Tongue (tissue), 2 donors: ENCODE measurements around the gene GPR15LG. TPM values are rescaled to one million over a fixed set of nuclear protein-coding genes. Genes with fewer than 3 reads are reported as not detected.
A peak's percentile ranks its signal among the peaks of the same experiment; 100 is the strongest.

ENCODE experiments used
- DNase-seq: peaks from one replicate; pipeline ENCODE4 v3.0.0-alpha.2; 2015
- total RNA-seq: library from RNA; depleted of rRNA; stranded (reverse); fragments of >200 nt; gene quantifications from one replicate; pipeline ENCODE4 v1.2.3, GENCODE V29; 2014

GPR15LG gene
- total RNA-seq, 1 donor from 2014 or later = not detected

GRCh38 chr10:84193846-84194423 lies 20.3 kb downstream of the GPR15LG start:
- DNase-seq = no peak

GRCh38 chr10:84194424-84195043 lies 20.9 kb downstream of the GPR15LG start, which contains the start of gene CDHR1:
CDHR1 (plus strand) TSS chr10:84194537; CDS start chr10:84194761, 224 bp downstream.
- peak; percentile 32 for DNase-seq

DNA sequence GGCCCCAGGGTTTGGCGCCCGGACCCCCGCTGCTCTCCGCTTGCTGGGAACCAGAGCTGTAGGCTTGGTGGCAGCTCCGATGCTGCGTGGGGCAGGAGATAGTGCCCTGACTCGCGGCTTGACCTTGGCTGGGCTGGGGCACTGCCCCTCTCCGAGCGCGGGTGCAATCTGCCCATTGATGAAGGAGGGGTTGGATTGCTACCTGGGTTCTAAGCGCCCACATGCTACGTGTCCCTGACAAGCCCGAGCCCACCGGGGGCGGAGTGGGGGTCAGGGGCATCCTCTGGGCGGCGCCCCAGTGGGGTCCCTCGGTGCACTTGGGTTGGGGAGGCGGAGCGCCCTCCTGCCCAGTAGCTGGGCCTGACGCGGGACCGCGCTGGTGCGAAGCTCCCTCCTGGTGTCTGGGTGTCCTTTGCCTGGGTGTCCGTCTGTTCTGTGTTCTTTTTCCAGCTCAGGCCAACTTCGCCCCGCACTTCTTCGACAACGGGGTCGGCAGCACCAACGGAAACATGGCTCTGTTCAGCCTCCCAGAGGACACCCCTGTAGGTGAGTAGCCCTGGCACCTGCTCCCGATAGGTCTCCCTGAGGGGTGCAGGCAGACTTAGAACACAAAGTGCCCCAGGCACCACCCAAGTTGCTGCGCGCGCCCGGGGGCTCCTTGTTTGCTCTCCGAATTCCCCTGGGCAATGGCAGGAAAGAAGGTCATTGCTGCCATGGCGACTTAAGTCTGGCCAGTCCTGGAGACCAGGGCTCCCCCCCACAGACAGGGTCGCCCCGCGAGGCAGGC lies 21.6 kb downstream of the GPR15LG start:
- no peak for DNase-seq

GRCh38 chr10:84196083-84196482 lies 22.5 kb downstream of the GPR15LG start:
- DNase-seq = no peak

- DNase-seq = peak; percentile 10
Measured at GRCh38 chr10:84196941-84197340, 23.3 kb downstream of the GPR15LG start.

- DNase-seq = no peak
Measured at GRCh38 chr10:84197643-84198042, 24.0 kb downstream of the GPR15LG start.

DNA sequence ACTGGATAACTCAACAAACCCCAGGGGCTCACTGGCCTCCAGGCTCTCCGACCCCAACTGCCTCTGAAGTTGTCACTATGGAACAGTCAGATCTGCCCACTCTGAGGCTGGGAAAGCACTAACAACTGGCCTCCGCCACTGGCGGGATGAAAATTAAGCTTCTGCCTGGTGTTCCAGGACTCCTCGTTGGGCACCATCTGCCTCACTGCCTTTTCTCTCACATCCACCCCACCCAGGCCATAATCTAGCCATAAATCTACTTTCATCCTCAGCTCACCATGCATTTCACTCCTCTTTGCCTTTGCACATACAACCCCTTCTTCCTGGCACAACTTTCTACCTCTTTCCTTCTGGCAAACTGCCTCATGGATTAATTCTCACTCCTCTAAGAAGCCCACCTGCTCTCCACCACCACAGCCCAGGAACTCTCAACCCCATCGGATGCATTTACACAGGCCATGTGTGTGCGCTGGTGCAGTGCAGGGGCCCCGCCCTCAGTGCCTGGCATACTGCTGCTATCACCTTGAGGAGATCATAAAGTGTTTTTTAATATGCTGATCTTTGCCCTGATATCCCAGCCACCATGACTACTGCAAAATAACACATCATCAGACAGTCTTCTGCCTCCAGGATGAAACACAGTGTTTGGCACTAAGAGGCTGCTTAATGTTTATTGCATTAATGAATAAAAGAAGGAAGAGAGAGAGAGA lies 24.8 kb downstream of the GPR15LG start:
- DNase-seq = no peak

DNA sequence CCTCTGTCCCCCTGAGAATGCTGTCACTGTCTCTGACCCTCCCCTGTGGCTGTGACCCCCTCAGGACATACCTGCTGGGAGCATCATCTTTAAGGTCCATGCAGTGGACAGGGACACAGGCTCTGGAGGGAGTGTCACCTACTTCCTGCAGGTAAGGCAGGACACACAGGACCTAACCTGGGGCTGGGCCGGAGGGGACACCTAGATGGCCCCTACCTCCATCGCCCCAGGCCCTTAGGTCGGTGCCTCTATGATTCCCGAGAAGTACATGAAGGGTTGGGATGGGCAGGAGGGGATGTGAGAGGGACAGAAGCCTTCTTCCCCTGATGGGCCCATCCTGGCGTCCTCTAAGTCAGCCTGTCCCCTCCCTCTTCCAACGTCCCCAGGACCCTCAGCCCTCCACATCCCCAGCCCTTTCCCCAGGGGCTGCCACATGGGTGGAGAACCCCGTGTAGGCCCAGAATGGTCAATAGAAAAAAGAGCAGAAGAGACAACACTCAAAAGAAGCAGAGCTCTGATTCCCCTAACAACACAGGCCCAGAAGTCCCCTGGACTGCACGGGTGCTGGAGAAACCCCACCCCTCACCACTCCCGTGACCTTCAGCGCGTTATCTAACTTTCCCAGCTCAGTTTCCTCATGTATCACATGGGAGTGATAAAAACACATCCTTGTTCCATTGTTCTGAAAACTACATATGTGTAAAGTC lies 27.1 kb downstream of the GPR15LG start:
- no peak for DNase-seq

DNA sequence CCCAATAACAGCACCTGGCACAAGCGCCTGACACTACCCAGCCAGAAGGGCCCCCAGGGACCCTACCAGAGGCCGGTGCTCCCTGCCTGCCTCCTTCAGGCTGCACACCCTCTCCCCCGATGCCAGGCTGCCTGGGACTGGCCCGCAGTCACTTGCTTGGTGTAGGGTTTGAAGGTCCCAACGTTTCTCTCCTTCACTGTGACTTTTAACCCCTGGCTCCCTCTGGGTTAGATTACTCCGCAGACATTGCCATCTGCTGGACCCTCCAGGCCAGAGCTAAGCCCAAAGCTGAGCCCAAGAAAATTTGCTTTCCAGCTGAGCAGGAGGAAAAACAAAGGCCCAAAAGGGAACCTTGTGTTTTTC lies 27.6 kb downstream of the GPR15LG start:
- no peak for DNase-seq

- DNase-seq = no peak
Measured at GRCh38 chr10:84201682-84202081, 28.1 kb downstream of the GPR15LG start.

GRCh38 chr10:84202349-84202748 lies 28.7 kb downstream of the GPR15LG start:
- DNase-seq = no peak

DNA sequence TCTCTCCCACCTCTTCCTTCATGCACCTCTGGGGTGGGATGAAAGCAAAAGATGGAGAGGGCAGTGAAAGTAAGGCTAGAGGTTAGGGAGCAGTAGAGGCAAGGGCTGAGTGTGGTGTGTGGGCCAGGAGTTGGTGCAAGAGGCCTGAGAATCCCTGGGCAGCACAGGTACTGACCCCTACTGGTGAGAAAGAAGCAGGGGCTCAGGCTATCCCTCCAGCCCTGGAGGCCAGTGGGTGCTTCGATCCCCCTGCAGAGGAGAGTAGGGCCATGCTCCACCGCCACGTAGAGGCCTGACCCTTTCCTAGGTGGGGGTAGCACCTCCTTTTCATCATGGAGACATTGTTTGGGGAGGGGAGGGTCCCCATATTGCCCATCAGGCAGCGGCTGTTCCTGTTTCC lies 30.5 kb downstream of the GPR15LG start:
- DNase-seq = no peak

DNA sequence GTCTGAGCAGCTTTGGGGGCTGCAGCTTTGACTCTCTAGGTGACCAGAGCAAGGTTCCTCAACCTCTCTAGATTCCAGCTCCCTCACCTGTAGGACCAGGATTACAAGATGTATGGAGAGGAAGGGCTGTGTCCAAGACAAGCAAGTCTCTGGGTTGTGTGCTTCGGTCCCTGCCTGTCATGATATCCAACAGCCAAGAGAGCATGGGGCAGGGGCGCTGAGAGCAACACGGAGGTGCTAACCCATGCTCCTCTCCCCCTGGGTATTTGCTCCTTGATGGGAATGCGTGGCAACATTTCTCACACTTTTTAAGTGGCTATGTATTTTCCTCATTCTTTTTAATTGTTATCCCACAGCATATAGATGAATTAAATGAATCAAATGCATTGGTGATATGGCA lies 31.0 kb downstream of the GPR15LG start:
- no peak for DNase-seq

DNA sequence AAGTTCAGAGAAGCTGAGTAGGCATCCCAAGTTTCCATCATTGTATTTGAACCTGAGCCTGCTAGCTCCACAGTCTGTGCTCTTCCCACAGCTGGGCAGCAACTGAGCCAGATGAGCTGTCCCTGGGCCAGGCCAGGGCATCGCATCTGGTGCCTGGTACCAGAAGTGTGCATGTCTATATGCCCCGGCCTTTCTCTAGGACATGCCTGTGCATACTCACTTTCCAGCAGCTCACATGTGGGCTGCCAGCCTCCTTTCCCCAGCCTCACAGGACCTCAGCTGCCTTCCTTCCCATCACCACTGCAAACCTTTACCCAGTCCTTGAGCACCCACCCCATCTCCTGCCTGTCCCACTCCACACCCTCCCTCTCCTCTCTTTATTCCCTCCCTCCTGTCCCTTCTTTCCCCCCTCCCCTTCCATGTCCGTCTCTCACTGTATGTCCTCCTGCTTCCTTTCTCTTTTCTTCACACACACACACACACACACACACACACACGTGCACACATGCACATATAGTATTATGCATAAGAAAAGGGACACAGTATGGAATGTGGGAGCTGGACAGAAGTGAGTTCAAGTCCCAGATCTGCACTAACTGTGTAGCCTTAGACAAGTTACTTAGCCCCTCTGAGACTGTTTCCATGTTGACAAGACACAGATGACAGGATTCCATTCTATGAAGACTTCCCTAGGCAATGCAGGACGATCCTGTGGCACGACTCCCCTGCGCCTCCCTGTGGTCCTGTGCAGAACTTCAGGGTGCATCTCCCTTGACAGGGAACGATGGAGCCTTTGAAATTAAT lies 31.6 kb downstream of the GPR15LG start:
- peak; percentile 50 for DNase-seq

DNA sequence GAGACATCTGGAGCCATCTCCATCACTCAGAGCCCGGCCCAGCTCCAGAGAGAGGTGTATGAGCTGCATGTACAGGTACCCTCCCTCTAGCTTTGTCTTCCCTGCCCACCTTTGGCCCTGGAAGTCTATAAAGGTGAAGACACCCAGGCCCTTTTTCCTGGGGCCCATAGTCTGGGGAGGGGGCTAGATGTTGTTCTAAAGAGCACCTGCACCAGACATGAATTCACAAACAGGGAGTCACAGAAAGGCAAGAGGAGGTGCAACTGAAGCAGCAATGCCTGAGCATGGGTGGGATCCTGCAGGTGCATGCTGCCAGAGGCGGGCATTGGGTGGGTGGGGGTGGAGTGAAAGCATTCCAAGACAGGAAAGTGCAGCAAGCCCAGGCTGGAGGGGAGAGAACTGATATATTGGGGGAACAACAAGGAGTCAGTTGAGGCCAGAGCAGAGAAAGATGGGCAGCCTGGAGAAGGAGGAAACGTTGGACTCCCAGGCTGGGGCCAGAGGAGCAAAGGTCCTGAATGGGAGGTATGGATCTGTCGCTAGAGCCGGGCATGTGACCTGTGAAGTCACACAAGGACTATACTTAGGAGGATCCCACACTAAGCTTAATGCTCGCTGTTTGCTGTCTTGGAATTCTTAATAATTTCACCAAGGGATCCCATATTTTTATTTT lies 32.4 kb downstream of the GPR15LG start:
- DNase-seq = no peak

- no peak for DNase-seq
Measured at GRCh38 chr10:84208023-84208422, 34.4 kb downstream of the GPR15LG start.

GRCh38 chr10:84211566-84211965 lies 38.0 kb downstream of the GPR15LG start:
- no peak for DNase-seq

- DNase-seq = no peak
Measured at GRCh38 chr10:84212014-84212413, 38.4 kb downstream of the GPR15LG start.

- DNase-seq = no peak
Measured at GRCh38 chr10:84213076-84213475, 39.5 kb downstream of the GPR15LG start.

GRCh38 chr10:84214046-84214572 lies 40.5 kb downstream of the GPR15LG start:
- no peak for DNase-seq
